ENCODE data around the gene TFB1M.
"Not testable (repeated sequence)": the region's sequence is repeated elsewhere in the genome, so short reads cannot be mapped to it uniquely, and the experiment has no call there.

The TFB1M gene

GRCh38 chr6:155314092-155314772 lies at the start of gene TFB1M:
TFB1M (minus strand) TSS chr6:155314484; CDS start chr6:155314428, 56 bp downstream.
- Histone ChIP-seq H3K36me3 (ENCODE audit: insufficient read depth) (no peaks in the 10 kb centered on the region), H3K4me1 (ENCODE audit: low read depth, poor library complexity, severe bottlenecking) (peaks cover 15% of the 10 kb centered on the region), H3K27me3 (ENCODE audit: insufficient read depth, low read depth) (no peaks in the 10 kb centered on the region), H4K20me1 (ENCODE audit: insufficient read depth) (no peaks in the 10 kb centered on the region), H3K79me2 (ENCODE audit: insufficient read depth, low read depth) (no peaks in the 10 kb centered on the region; the same call in 1 of the 2 replicates), H3K4me3 (IDR thresholded peaks at IDR 0.05; ENCODE audit: insufficient read depth, low read depth, low read length) (no peak within 1 kb of the TSS), H3K9ac (peak within 1 kb of the TSS; percentile 67), H2AFZ (ENCODE audit: low read depth) (peak within 1 kb of the TSS; percentile 89), H3K27ac (peak within 1 kb of the TSS; percentile 79), H3K4me2 (peak within 1 kb of the TSS; percentile 85)
- no peak for TF ChIP-seq CTCF (conservative IDR thresholded peaks at IDR 0.05; ENCODE audit: low read depth, low read length)

- H3K27ac ChIP-seq; H2AFZ ChIP-seq (ENCODE audit: low read depth); H3K27me3 ChIP-seq (ENCODE audit: insufficient read depth, low read depth); H3K4me3 ChIP-seq (IDR thresholded peaks at IDR 0.05; ENCODE audit: insufficient read depth, low read depth, low read length); H3K9ac ChIP-seq; H4K20me1 ChIP-seq (ENCODE audit: insufficient read depth); H3K36me3 ChIP-seq (ENCODE audit: insufficient read depth); H3K4me1 ChIP-seq (ENCODE audit: low read depth, poor library complexity, severe bottlenecking); H3K4me2 ChIP-seq; H3K79me2 ChIP-seq (ENCODE audit: insufficient read depth, low read depth): not testable (repeated sequence)
Observed at GRCh38 chr6:155364021-155364420, 49.7 kb upstream of the TFB1M start.

GRCh38 chr6:155362968-155363632 lies 48.8 kb upstream of the TFB1M start:
- H2AFZ ChIP-seq (ENCODE audit: low read depth); H3K36me3 ChIP-seq (ENCODE audit: insufficient read depth); H3K4me3 ChIP-seq (IDR thresholded peaks at IDR 0.05; ENCODE audit: insufficient read depth, low read depth, low read length); H4K20me1 ChIP-seq (ENCODE audit: insufficient read depth); H3K27ac ChIP-seq; H3K4me2 ChIP-seq; H3K4me1 ChIP-seq (ENCODE audit: low read depth, poor library complexity, severe bottlenecking); H3K9ac ChIP-seq; H3K79me2 ChIP-seq (ENCODE audit: insufficient read depth, low read depth); H3K27me3 ChIP-seq (ENCODE audit: insufficient read depth, low read depth): not testable (repeated sequence)

- Histone ChIP-seq H3K4me3 (IDR thresholded peaks at IDR 0.05; ENCODE audit: insufficient read depth, low read depth, low read length) (no peak overlapping the region), H3K9ac (no peak overlapping the region), H4K20me1 (ENCODE audit: insufficient read depth) (no peaks in the 10 kb centered on the region), H3K36me3 (ENCODE audit: insufficient read depth) (no peaks in the 10 kb centered on the region), H3K27me3 (ENCODE audit: insufficient read depth, low read depth) (no peaks in the 10 kb centered on the region), H3K4me2 (no peak overlapping the region), H2AFZ (ENCODE audit: low read depth) (no peak overlapping the region), H3K27ac (no peak overlapping the region), H3K4me1 (ENCODE audit: low read depth, poor library complexity, severe bottlenecking) (peaks cover 6% of the 10 kb centered on the region), H3K79me2 (ENCODE audit: insufficient read depth, low read depth) (no peaks in the 10 kb centered on the region)
- no peak for TF ChIP-seq CTCF (conservative IDR thresholded peaks at IDR 0.05; ENCODE audit: low read depth, low read length)
Observed at GRCh38 chr6:155354167-155354566, 39.9 kb upstream of the TFB1M start.

GRCh38 chr6:155352811-155353210 lies 38.5 kb upstream of the TFB1M start:
- Histone ChIP-seq H4K20me1 (ENCODE audit: insufficient read depth) (no peaks in the 10 kb centered on the region), H3K36me3 (ENCODE audit: insufficient read depth) (no peaks in the 10 kb centered on the region), H2AFZ (ENCODE audit: low read depth) (no peak overlapping the region), H3K79me2 (ENCODE audit: insufficient read depth, low read depth) (no peaks in the 10 kb centered on the region), H3K4me3 (IDR thresholded peaks at IDR 0.05; ENCODE audit: insufficient read depth, low read depth, low read length) (no peak overlapping the region), H3K27ac (no peak overlapping the region), H3K4me2 (no peak overlapping the region), H3K4me1 (ENCODE audit: low read depth, poor library complexity, severe bottlenecking) (peaks cover 6% of the 10 kb centered on the region), H3K9ac (no peak overlapping the region), H3K27me3 (ENCODE audit: insufficient read depth, low read depth) (no peaks in the 10 kb centered on the region)
- no peak for TF ChIP-seq CTCF (conservative IDR thresholded peaks at IDR 0.05; ENCODE audit: low read depth, low read length)
